ENCODE results near the gene KCND3.

KCND3 gene

GRCh38 chr1:111878091-111878490 lies 111.4 kb downstream of the KCND3 start (continued):
- TF ChIP-seq ZNF561 (tag by site-specific recombination; IDR thresholded peaks at IDR 0.05; ENCODE audit: borderline replicate concordance) (no peak), ZNF600 (tag by site-specific recombination; IDR thresholded peaks at IDR 0.05) (no peak), ZNF16 (tag by site-specific recombination; IDR thresholded peaks at IDR 0.05; ENCODE audit: low read depth) (no peak), ZNF366 (tag by site-specific recombination; conservative IDR thresholded peaks at IDR 0.05) (no peak), MEIS1 (CRISPR knock-in tag; IDR thresholded peaks at IDR 0.05; ENCODE audit: borderline replicate concordance) (no peak), ZFP37 (tag by site-specific recombination; IDR thresholded peaks at IDR 0.05) (no peak), ZNF423 (tag by site-specific recombination; IDR thresholded peaks at IDR 0.05) (no peak), PRDM10 (tag by site-specific recombination; IDR thresholded peaks at IDR 0.05) (no peak), ZSCAN30 (tag by site-specific recombination; IDR thresholded peaks at IDR 0.05) (no peak), ZNF621 (tag by site-specific recombination; IDR thresholded peaks at IDR 0.05) (no peak), ZNF558 (tag by site-specific recombination; IDR thresholded peaks at IDR 0.05) (no peak), ZFP3 (tag by site-specific recombination; IDR thresholded peaks at IDR 0.05; ENCODE audit: low read depth) (no peak)
- TF ChIP-seq, protein P1, sequence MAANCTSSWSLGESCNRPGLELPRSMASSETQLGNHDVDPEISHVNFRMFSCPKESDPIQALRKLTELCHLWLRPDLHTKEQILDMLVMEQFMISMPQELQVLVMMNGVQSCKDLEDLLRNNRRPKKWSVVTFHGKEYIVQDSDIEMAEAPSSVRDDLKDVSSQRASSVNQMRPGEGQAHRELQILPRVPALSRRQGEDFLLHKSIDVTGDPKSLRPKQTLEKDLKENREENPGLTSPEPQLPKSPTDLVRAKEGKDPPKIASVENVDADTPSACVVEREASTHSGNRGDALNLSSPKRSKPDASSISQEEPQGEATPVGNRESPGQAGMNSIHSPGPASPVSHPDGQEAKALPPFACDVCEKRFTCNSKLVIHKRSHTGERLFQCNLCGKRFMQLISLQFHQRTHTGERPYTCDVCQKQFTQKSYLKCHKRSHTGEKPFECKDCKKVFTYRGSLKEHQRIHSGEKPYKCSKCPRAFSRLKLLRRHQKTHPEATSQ (tag by site-specific recombination; IDR thresholded peaks at IDR 0.05), result no peak

DNA sequence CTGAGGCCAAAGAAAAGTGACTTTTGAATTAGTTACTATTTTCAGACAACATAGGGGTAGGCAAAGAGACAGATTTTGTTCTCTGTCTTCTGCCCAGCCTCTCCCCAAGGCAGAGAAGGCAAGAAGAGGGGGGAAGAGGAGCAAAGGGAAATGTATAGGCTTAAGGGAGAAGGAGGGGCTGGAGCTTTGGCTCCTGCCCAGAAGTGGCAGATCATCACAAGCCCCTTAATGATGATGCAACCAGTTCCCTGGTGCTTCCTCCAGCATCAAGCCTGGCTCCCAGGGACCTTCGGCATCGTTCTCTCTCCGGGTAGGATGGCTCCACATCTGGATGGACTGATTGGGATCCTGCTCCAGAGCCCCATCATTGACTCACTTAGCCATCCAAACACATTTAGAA lies 112.8 kb downstream of the KCND3 start:
- no peaks in the 10 kb centered on the region for H3K4me1 ChIP-seq (ENCODE audit: control insufficient read depth, insufficient read depth, low read length)
- H3K9me3 ChIP-seq (ENCODE audit: control insufficient read depth, insufficient read depth, low read depth, low read length), result no peaks in the 10 kb centered on the region
- TF ChIP-seq ZNF624 (tag by site-specific recombination; IDR thresholded peaks at IDR 0.05) (no peak), ZNF394 (tag by site-specific recombination; IDR thresholded peaks at IDR 0.05; ENCODE audit: borderline replicate concordance) (no peak), ZNF792 (tag by site-specific recombination; IDR thresholded peaks at IDR 0.05) (no peak), ZNF398 (tag by site-specific recombination; IDR thresholded peaks at IDR 0.05) (0 out of 2 replicates have a peak, but pooled peaks have one; percentile 12), ZNF555 (tag by site-specific recombination; conservative IDR thresholded peaks at IDR 0.05) (no peak), ZNF350 (tag by site-specific recombination; IDR thresholded peaks at IDR 0.05) (no peak), ZNF146 (tag by site-specific recombination; IDR thresholded peaks at IDR 0.05) (no peak)
- no peak overlapping the region for H3K27ac ChIP-seq (ENCODE audit: extremely low read depth, low read depth, low read length)
- H3K36me3 ChIP-seq (ENCODE audit: control insufficient read depth in 2 of 2, insufficient read depth in 1 of 2, low read length in 2 of 2), result no peaks in the 10 kb centered on the region
- CTCF ChIA-PET, result no interaction called here
- POLR2A ChIA-PET, result no interaction called here
- H3K4me3 ChIP-seq (ENCODE audit: low read depth, low read length), result no peak overlapping the region
